HepG2 (cell line): ENCODE measurements around the gene GFPT1. TPM values are rescaled to one million over a fixed set of nuclear protein-coding genes. Genes with fewer than 3 reads are reported as not detected.

Source experiments
- DNMT3B ChIP-seq: conservative IDR thresholded peaks from 2 replicates; pipeline ENCODE4 v1.6.1; 2016; ENCODE audit warnings: missing biosample characterization, control low read depth
- GPN1 ChIP-seq: sonication (generic); formaldehyde crosslinking; IDR thresholded peaks from 2 replicates; pipeline ENCODE4 v1.5.1; 2020; ENCODE audit warnings: missing genetic modification reagents, borderline replicate concordance
- GZF1 ChIP-seq: sonication (generic); formaldehyde crosslinking; IDR thresholded peaks from 2 replicates; pipeline ENCODE4 v1.5.1; 2020; ENCODE audit warnings: mild to moderate bottlenecking, missing genetic modification reagents
- KMT2A ChIP-seq: sonication (generic); formaldehyde crosslinking; IDR thresholded peaks from 2 replicates; pipeline ENCODE4 v1.4.0; 2020; ENCODE audit warnings: missing genetic modification reagents
- MBD4 ChIP-seq: IDR thresholded peaks from 2 replicates; pipeline ENCODE4 v1.6.1; 2012; ENCODE audit warnings: low read length, inconsistent platforms, borderline replicate concordance
- MEF2D ChIP-seq: sonication (generic); formaldehyde crosslinking; IDR thresholded peaks from 2 replicates; pipeline ENCODE4 v1.5.1; 2020; ENCODE audit warnings: mild to moderate bottlenecking, missing genetic modification reagents
- NFATC3 ChIP-seq: sonication (generic); formaldehyde crosslinking; IDR thresholded peaks from 2 replicates; pipeline ENCODE4 v1.5.1; 2020; ENCODE audit warnings: mild to moderate bottlenecking, missing genetic modification reagents
- PAWR ChIP-seq: sonication (generic); formaldehyde crosslinking; IDR thresholded peaks from 2 replicates; pipeline ENCODE4 v1.4.0; 2020; ENCODE audit warnings: missing genetic modification reagents, mild to moderate bottlenecking, borderline replicate concordance
- PCBP1 ChIP-seq: fragments of 200-400 bp; formaldehyde crosslinking; IDR thresholded peaks from 2 replicates; pipeline ENCODE4 v1.6.1; 2017; ENCODE audit warnings: mild to moderate bottlenecking, low read depth, low read length, borderline replicate concordance
- PHF21A ChIP-seq: sonication (generic); formaldehyde crosslinking; IDR thresholded peaks from 2 replicates; pipeline ENCODE4 v1.5.0; 2020; ENCODE audit warnings: mild to moderate bottlenecking, missing genetic modification reagents
- RNF219 ChIP-seq: sonication (generic); formaldehyde crosslinking; IDR thresholded peaks from 2 replicates; pipeline ENCODE4 v1.5.0; 2020; ENCODE audit warnings: mild to moderate bottlenecking, missing genetic modification reagents
- SYNCRIP ChIP-seq: fragments of 200-400 bp; formaldehyde crosslinking; IDR thresholded peaks from 2 replicates; pipeline ENCODE4 v1.6.1; 2018; ENCODE audit warnings: mild to moderate bottlenecking, low read depth, low read length; ENCODE audit not compliant: insufficient read depth
- TARDBP ChIP-seq: sonication (generic); formaldehyde crosslinking; IDR thresholded peaks from 2 replicates; pipeline ENCODE4 v1.8.0; 2022; ENCODE audit warnings: mild to moderate bottlenecking, missing genetic modification reagents
- TOPORS ChIP-seq: sonication (generic); formaldehyde crosslinking; IDR thresholded peaks from 2 replicates; pipeline ENCODE4 v1.8.0; 2023; ENCODE audit warnings: mild to moderate bottlenecking, missing genetic modification reagents
- TRIM24 ChIP-seq: sonication (generic); formaldehyde crosslinking; IDR thresholded peaks from 2 replicates; pipeline ENCODE4 v1.8.0; 2022; ENCODE audit warnings: mild to moderate bottlenecking, missing genetic modification reagents
- ZFP36L1 ChIP-seq: sonication (generic); formaldehyde crosslinking; IDR thresholded peaks from 2 replicates; pipeline ENCODE4 v1.8.0; 2022; ENCODE audit warnings: mild to moderate bottlenecking, missing genetic modification reagents, moderate library complexity
- ZNF20 ChIP-seq: sonication (generic); formaldehyde crosslinking; IDR thresholded peaks from 2 replicates; pipeline ENCODE4 v1.4.0; 2020; ENCODE audit warnings: mild to moderate bottlenecking, moderate library complexity, missing genetic modification reagents
- ZNF329 ChIP-seq: sonication (generic); formaldehyde crosslinking; IDR thresholded peaks from 2 replicates; pipeline ENCODE4 v1.9.0; 2021; ENCODE audit warnings: low read depth, mild to moderate bottlenecking, missing genetic modification reagents
- ZNF563 ChIP-seq: sonication (generic); formaldehyde crosslinking; IDR thresholded peaks from 2 replicates; pipeline ENCODE4 v1.8.0; 2022; ENCODE audit warnings: mild to moderate bottlenecking, moderate library complexity, missing genetic modification reagents
- ZNF567 ChIP-seq: sonication (generic); formaldehyde crosslinking; IDR thresholded peaks from 2 replicates; pipeline ENCODE4 v1.8.1; 2023; ENCODE audit warnings: mild to moderate bottlenecking, missing genetic modification reagents, borderline replicate concordance
- ZNF569 ChIP-seq: sonication (generic); formaldehyde crosslinking; IDR thresholded peaks from 2 replicates; pipeline ENCODE4 v1.5.0; 2020; ENCODE audit warnings: mild to moderate bottlenecking, missing genetic modification reagents, moderate library complexity, borderline replicate concordance
- ZNF572 ChIP-seq: sonication (generic); formaldehyde crosslinking; IDR thresholded peaks from 2 replicates; pipeline ENCODE4 v1.5.1; 2020; ENCODE audit warnings: mild to moderate bottlenecking, missing genetic modification reagents
- ZNF773 ChIP-seq: sonication (generic); formaldehyde crosslinking; IDR thresholded peaks from 2 replicates; pipeline ENCODE4 v1.4.0; 2020; ENCODE audit warnings: missing genetic modification reagents, borderline replicate concordance
- polyA plus RNA-seq, 8 experiments: library from polyadenylated mRNA; depleted of rRNA in 3 of 8; stranded (reverse) in 7 of 8; unstranded in 1 of 8; fragments of >200 nt; fragmentation: Illumina TruSeq in 4 of 8; extraction: Trizol in 4 of 8; gene quantifications; 2 replicates each; pipeline versions ENCODE4 v1.2.1 to v1.2.3, GENCODE V29; 2011 to 2016; ENCODE audit warnings: low read depth in 4 of 8, missing spikeins in 1 of 8, mixed read lengths in 1 of 8; ENCODE audit not compliant: insufficient read depth in 1 of 8
- total RNA-seq, 5 experiments: library from RNA; depleted of rRNA; stranded (reverse); fragments of >200 nt; fragmentation: Illumina TruSeq; extraction: Trizol; gene quantifications; 2 replicates each; pipeline ENCODE4 v1.2.3, GENCODE V29; 2016; ENCODE audit warnings: low read depth in 1 of 5
- TF ChIP-seq, protein P1 (sequence below): sonication (generic); formaldehyde crosslinking; IDR thresholded peaks from 2 replicates; pipeline ENCODE4 v1.5.0; 2020; ENCODE audit warnings: mild to moderate bottlenecking, low read depth, missing genetic modification reagents, borderline replicate concordance
- TF ChIP-seq, protein P2 (sequence below): sonication (generic); formaldehyde crosslinking; IDR thresholded peaks from 2 replicates; pipeline ENCODE4 v1.9.0; 2021; ENCODE audit warnings: missing genetic modification reagents, borderline replicate concordance

GFPT1 gene
- total and polyA plus RNA-seq, 2 of the 13 experiments (the other 11 are each of a cell fraction or from before 2014, with no cell fraction given): 24.0 to 84.9 TPM

GRCh38 chr2:69279931-69280681 lies 106.9 kb downstream of the GFPT1 start (continued):
- TF ChIP-seq ZNF563 (CRISPR knock-in tag): 0 out of 2 replicates have a peak, but pooled peaks have one; percentile 23
- TF ChIP-seq MEF2D: no peak
- peak; percentile 85; the same call in 1 of the 2 replicates for TF ChIP-seq ZNF567 (CRISPR knock-in tag)
- no peak for TF ChIP-seq DNMT3B (CRISPR knock-in tag)
- TF ChIP-seq TARDBP (CRISPR knock-in tag): no peak
- no peak for TF ChIP-seq MBD4
- peak; percentile 39; the same call in 1 of the 2 replicates for TF ChIP-seq TRIM24 (CRISPR knock-in tag)
- TF ChIP-seq ZNF20 (CRISPR knock-in tag): no peak
- TF ChIP-seq KMT2A (CRISPR knock-in tag): no peak
- no peak for TF ChIP-seq GPN1 (CRISPR knock-in tag)
- TF ChIP-seq ZNF569 (CRISPR knock-in tag): no peak
- TF ChIP-seq ZNF773: no peak
- no peak for TF ChIP-seq GZF1 (CRISPR knock-in tag)
- TF ChIP-seq, protein P1, sequence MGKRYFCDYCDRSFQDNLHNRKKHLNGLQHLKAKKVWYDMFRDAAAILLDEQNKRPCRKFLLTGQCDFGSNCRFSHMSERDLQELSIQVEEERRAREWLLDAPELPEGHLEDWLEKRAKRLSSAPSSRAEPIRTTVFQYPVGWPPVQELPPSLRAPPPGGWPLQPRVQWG (CRISPR knock-in tag): no peak
- TF ChIP-seq ZNF572 (CRISPR knock-in tag): no peak
- TF ChIP-seq NFATC3: no peak
- TF ChIP-seq SYNCRIP: no peak
- TF ChIP-seq, protein P2, sequence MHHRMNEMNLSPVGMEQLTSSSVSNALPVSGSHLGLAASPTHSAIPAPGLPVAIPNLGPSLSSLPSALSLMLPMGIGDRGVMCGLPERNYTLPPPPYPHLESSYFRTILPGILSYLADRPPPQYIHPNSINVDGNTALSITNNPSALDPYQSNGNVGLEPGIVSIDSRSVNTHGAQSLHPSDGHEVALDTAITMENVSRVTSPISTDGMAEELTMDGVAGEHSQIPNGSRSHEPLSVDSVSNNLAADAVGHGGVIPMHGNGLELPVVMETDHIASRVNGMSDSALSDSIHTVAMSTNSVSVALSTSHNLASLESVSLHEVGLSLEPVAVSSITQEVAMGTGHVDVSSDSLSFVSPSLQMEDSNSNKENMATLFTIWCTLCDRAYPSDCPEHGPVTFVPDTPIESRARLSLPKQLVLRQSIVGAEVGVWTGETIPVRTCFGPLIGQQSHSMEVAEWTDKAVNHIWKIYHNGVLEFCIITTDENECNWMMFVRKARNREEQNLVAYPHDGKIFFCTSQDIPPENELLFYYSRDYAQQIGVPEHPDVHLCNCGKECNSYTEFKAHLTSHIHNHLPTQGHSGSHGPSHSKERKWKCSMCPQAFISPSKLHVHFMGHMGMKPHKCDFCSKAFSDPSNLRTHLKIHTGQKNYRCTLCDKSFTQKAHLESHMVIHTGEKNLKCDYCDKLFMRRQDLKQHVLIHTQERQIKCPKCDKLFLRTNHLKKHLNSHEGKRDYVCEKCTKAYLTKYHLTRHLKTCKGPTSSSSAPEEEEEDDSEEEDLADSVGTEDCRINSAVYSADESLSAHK (CRISPR knock-in tag): no peak
- TF ChIP-seq PAWR: no peak
- TF ChIP-seq ZFP36L1 (CRISPR knock-in tag): no peak
- no peak for TF ChIP-seq ZNF329 (CRISPR knock-in tag)
- TF ChIP-seq PHF21A (CRISPR knock-in tag): peak; percentile 66; the same call in 1 of the 2 replicates
- no peak for TF ChIP-seq PCBP1
- peak; percentile 27; the same call in 1 of the 2 replicates for TF ChIP-seq TOPORS (CRISPR knock-in tag)
- no peak for TF ChIP-seq RNF219
